IPS-18c (cell line): ENCODE measurements around the gene MOAP1.
"Not testable (repeated sequence)": the region's sequence is repeated elsewhere in the genome, so short reads cannot be mapped to it uniquely, and the experiment has no call there.

Experiments used
- H3K4me3 ChIP-seq: 2 replicates; pipeline ENCODE4 v1.7.0; 2013; ENCODE audit warnings: low read depth, mild to moderate bottlenecking, low read length, moderate library complexity; ENCODE audit not compliant: insufficient read depth
- H3K9me3 ChIP-seq: one replicate; pipeline ENCODE4 v1.6.1; 2013; ENCODE audit warnings: mild to moderate bottlenecking, low read length, moderate library complexity; ENCODE audit not compliant: control insufficient read depth, insufficient read depth

Gene MOAP1

GRCh38 chr14:93159625-93160352 lies 24.9 kb downstream of the MOAP1 start:
- not testable (repeated sequence) for H3K9me3 ChIP-seq, H3K4me3 ChIP-seq

DNA sequence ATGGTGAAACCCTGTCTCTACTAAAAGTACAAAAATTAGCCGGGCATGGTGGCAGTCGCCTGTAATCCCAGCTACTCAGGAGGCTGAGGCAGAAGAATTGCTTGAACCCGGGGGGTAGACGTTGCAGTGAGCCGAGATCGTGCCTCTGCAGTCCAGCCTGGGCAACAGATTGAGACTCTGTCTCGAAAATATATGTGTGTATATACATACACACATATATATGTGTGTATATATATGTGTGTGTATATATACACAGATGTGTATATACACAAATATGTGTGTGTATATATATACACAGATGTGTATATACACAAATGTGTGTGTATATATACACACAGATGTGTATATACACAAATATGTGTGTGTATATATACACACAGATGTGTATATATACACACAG lies 26.3 kb downstream of the MOAP1 start:
- not testable (repeated sequence) for H3K4me3 ChIP-seq, H3K9me3 ChIP-seq

GRCh38 chr14:93156693-93157369 lies 27.9 kb downstream of the MOAP1 start:
- Histone ChIP-seq H3K4me3 (no peak overlapping the region), H3K9me3 (no peaks in the 10 kb centered on the region)

DNA sequence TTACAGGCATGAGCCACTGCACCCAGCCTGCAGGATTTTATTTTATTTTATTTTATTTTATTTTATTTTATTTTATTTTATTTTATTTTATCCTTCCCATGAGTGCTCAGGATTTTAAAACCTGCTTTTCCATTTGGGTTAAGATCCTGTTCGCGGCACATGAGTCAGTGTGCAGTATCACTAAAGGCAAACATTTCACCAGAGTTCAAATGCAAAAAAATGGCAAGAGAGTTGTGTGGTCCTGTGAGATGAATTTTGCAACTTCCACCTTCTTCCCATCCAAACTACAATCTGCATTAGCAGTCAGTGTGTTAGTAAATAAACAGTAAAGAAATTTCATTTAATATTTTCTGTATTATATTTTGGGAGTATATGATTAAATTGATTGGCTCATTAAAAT lies 29.0 kb downstream of the MOAP1 start:
- H3K4me3 ChIP-seq: no peak overlapping the region
- H3K9me3 ChIP-seq: no peaks in the 10 kb centered on the region

- Histone ChIP-seq H3K4me3 (no peak overlapping the region), H3K9me3 (no peaks in the 10 kb centered on the region)
These were observed 31.6 kb downstream of the MOAP1 start for GRCh38 chr14:93153121-93153520.

DNA sequence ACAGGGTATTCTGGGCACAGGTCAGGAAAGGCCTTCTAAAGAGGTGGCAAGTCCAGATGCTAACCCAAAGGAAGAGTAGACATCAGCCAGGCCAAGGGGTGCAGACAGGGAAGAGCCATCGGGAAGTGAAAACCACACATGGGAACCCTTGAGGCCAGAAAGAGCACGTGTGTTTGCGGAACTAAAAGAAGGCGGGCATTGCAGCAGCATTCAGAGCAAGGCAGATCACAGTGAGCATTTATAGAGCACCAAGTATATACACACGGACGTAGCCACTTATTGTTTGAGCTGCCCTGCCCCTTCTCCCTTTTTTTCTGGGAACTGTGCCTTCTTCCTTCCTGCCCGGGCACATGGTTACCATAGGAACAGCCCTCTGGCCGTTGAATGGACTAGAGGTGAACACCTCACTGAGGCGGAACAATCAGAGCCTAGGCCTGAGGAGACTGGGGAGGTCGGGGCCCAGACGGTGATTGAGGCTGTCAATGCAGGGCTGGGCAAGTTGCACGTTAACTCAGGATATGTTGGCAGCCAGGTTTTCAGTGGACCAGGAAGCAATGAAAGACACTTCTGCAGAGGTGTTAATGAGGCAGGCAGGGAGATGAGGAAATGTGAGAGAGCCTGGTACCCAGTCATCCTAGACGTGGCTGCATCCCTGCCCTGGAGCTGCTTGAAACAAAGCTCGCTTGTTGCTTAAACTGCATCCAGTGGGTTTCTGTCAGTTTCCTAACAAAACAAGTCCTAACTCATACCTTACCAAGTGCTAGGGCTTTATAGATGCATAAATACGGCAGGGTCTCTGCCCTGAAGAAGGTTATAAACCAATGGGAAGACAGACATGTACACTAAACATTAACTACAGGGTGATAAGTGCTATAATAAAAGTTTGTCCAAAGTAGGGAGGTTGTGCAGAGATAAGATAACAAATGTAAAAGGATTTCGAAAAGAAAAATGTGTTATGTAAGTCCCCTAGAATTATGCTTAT lies 34.2 kb downstream of the MOAP1 start:
- Histone ChIP-seq H3K9me3 (no peaks in the 10 kb centered on the region), H3K4me3 (no peak overlapping the region)

DNA sequence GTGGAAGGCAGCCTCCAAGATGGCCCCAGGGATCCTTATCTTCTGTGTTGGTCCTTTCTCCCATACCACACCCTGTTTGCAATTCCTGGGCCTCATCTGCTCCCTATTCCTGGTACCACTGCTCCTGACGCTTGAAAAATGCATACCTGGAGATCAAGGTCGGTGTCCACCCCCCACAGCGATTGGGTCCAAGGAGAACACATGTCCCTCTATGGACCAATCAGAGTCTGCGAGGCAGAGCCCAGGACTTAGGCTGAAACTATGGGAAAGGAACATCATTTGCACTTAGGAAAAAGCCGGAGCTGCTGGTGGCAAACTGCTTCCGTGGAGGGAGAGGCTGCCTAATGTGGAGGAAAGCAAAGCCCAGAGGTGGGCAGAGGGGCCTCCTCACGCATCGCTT lies 35.7 kb downstream of the MOAP1 start:
- Histone ChIP-seq H3K4me3 (no peak overlapping the region), H3K9me3 (no peaks in the 10 kb centered on the region)

DNA sequence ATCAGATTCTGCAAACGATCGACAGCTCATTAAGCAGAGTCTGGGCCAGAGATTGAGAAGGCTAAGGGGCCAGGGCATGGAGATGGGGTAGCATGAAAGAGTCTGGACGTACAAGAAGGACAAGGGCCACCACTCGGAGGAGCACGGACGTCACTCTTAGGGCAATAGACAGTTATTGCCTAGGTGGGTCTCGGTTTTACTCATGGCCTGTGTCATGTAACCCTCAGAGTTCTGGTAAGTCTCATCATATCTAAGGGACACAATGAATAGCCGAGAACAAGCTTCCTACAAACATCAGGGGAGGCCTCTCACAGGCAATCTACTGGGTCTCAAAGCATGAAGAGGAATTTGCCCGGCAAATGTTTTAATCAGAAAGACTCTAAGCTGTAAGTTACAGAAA lies 38.6 kb downstream of the MOAP1 start:
- Histone ChIP-seq H3K4me3 (no peak overlapping the region), H3K9me3 (no peaks in the 10 kb centered on the region)

DNA sequence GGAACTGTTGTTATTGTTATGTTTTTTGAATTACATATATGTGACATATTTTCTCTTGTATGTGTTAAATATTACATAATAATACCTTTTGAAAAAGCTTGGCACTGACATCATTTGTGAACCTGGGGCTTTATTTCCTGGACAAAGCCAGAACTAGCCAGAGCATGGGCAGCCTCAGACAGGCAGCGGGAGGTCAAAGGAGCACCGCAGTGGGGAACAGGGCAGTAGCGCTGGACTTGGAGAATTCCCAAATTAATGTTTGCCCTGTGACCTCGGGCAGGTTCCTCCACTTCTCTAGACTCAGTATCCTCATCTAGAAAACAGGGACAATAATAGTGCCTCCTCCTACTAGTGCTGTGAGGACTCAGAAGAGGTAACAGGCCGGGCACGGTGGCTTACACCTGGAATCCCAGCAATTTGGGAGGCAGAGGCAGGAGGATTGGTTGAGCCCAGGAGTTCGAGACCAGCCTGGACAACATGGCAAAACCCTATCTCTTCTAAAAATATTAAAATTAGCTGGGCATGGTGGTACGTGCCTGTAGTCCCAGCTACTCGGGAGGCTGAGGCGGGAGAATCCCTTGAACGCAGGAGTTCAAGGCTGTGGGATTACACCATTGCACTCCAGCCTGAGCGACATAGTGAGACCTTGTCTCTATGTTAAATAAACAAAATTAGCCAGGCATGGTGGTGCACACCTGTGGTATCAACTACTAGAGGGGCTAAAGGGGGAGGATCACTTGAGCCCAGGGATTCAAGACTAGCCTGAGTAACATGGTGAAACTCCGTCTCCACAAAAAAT lies 41.6 kb downstream of the MOAP1 start:
- no peak overlapping the region for H3K4me3 ChIP-seq
- no peaks in the 10 kb centered on the region for H3K9me3 ChIP-seq

DNA sequence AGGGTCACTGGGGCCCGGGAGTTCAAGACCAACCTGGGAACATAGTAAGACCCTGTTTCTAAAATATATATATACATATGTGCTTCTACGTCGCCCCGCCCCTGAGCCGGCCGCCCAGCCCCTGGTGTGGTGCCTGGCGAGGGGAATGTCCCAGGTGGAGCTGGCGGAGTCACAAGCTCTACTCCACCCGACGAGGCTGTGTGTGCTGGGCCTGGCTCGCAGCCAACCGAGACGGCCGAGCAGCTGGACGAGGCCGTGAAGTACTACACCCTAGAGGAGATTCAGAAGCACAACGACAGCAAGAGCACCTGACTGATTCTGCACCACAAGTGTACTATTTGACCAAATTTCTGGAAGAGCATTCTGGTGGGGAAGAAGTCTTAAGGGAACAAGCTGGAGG lies 46.8 kb downstream of the MOAP1 start:
- Histone ChIP-seq H3K4me3 (no peak overlapping the region), H3K9me3 (no peaks in the 10 kb centered on the region)

- not testable (repeated sequence) for H3K4me3 ChIP-seq, H3K9me3 ChIP-seq
These were observed 48.2 kb downstream of the MOAP1 start for GRCh38 chr14:93136508-93136907.

DNA sequence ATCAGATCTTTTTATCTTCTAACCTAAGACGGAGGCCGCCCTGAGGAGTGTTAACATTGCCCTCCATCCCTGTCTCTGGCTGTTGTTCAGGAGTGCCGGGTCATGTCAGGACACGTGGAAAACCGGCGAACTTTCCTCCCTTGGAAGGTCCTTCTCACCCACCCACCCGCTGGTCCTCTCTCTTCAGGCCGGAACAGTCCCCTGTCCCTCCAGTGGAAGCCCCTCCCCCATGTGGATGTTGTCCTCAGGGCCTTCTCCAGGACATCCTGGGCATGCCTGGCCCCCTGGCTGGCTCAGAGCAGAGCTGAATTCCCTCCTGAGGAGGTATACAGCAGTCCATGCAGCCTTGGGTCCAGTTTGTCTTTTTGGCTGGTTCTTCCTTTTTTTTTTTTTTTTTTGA lies 48.7 kb downstream of the MOAP1 start:
- no peak overlapping the region for H3K4me3 ChIP-seq
- no peaks in the 10 kb centered on the region for H3K9me3 ChIP-seq

DNA sequence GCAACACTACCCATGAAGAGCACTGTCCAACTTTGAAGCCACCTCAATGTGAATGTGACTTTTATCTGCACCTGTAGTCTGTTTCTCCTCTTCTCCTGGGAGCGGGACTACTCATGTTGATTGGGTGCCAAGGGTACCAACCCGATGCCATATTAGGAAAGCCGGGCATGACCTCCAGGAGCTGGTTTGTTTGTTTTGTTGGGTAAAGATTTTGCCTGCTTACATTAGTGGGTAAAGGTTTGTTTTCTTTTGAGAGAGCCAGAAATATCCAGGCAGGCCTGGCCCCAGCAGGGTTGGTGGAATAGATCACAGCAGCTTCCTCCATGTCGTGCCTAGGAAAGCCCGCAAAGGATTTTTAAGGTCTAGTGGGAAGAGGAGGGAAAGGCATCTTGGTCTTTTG lies 49.3 kb downstream of the MOAP1 start:
- no peak overlapping the region for H3K4me3 ChIP-seq

DNA sequence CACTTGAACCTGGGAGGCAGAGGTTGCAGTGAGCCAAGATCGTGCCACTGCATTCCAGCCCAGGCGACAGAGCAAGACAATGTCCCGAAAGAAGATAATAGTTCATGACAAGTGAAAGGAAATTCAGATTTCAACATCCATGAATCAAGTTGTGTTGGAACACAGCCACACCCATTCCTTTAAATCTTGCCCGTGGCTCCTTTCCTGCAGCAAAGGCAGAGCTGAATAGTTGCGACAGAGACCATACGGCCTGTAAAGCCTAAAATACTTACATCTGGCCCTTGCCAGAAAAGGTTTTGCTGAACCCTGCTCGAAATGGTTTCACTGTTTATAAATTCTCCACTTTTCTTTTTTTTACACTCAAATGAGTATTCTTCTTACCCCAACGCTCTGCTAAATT lies 51.2 kb downstream of the MOAP1 start:
- no peaks in the 10 kb centered on the region for H3K9me3 ChIP-seq
- H3K4me3 ChIP-seq: no peak overlapping the region

More for the DNA sequence above, 49.3 kb downstream of the MOAP1 start:
- H3K9me3 ChIP-seq: no peaks in the 10 kb centered on the region

DNA sequence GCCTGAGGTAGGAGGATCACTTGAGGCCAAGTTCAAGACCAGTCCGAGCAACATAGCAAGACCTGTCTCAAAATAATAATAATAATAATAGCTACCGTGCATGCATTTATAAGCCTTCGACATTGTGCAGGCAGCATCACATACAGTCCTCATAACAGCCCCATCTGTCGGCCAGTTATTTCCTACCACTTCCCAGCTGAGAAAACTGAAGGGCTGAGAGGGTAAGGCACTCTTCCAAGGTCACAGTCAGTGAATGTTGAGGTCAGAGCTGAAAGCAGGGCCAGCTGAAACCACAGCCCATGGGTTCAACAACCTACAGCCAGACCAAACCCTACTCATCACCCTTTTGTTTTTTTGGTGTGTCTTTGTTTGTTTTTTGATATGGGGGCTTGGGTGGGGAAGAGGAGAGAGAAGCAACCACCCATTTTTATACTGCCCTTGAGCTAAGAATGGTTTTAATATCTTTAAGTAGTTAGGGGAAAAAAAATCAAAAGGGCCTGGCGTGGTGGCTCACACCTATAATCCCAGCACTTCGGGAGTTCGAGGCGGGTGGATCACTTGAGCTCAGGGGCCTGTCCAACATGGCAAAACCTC lies 52.1 kb downstream of the MOAP1 start:
- Histone ChIP-seq H3K9me3 (no peaks in the 10 kb centered on the region), H3K4me3 (no peak overlapping the region)
